Measurements from ENCODE around the gene DPH2.

Gene DPH2

DNA sequence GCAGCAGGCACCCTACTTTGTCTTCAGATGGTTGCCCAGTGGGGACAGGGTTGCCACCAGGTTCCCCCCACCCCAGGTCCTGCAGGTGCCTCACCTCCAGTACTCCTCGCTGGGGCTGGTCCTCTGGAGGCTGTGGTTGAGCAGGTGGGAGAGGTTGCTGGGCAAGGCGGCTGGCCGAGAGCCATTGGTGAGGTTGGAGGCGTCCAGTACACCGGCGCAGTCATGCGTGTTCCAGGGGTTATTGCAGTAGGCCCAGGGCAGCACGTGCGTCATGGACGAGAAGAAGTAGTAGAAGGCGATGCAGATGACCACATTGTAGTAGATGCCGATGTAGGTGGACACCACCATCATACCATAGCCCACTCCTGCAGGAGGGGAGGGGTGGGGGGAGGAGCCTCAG, 38.4 kb downstream of the DPH2 start:
- DNase-seq = no peak

DNA sequence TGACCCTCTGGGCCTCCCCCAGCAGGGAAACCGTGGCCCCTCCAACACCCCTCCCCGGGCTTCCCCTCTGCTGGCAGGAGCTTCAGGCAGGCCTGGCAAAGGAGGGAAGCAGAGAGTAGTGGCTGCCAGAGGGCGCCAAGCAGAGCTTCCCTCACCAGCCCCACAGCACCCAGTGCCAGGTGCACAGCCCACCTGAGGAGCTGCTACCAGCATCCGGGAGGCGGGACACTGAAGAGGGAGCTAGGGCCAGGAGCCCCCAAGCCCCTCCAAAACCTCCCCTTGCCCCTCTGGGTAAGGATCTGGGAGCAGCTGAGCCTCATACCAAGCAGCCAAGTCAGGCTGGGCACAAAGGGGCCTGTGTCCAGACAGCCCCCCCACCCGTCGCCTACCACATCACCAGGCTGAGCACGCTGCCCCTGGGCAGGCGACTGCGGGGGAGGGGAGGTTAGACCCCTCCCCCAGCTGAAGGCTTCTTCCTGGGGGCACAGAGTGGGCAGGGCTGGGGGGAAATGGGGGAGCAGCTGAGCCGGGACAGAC, 41.2 kb downstream of the DPH2 start:
- DNase-seq = no peak

DNA sequence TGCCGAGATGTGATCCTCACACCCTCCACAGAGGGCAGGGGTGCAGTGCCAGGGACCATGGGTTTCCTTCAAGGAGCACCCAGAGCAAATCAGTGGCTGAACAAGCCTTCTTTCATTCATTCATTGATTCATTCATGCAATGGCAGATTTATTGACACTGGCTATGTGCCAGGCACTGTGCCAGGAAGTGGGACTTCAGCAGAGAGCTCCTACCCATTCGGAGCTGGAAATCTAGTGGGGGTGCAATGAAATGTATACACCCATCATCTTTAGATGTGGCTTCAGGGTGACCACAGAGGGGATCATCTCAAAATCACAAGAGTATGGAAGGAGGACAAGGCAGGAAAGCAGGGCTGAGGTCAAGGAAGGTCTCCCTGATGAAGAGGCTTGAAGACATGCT, 42.6 kb downstream of the DPH2 start:
- no peak for DNase-seq

DNA sequence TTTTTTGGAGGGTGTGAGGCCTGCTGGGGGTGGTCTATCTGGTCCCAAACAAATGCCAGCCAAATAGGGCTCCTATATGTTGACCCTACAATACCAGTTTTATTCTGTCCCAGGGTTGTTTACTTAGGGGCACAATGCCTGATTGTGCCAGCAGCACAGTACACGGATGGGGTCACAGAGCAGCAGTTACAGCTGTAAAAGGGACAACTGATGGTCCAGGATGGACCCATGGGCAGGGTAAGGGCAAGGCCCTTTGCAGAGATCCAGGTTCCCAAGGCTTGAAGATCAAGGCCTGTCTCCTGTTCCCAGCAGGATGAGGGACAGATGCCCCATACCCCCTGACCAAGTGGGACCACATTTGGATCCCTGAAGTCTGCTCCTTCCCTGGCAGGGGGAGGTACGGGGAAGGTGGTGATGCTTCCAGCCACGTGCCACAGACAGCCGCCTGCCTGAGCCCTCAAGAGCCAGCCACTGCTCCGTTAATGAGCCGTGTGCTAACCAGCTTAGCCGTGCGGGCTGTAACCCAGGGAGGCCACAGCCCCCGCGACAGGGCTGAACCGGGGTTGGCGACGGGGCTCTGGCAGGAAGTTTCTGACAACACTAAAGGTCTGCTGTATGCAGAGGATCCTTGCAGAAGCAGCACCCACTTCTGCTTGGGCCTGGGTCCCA, 43.3 kb downstream of the DPH2 start:
- DNase-seq = no peak

DNA sequence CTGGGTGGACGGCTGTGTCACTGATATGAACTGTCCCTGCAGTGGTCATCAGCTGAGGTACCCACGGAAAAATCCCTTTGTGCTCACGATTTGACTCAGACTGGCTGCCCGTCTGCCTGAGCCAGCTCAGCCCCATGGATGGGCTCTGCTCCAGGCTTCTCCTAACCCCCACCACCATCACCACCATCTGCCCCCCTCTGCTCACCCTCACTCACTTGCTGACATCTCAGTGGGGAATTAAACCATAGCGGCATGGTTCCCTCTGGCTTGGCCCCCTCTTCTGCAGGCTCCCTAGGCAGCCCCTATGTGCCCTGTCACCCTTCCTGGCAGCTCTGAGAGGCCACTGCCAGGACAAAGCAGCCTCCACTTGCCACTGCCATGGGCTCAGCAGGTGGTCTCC, 44.1 kb downstream of the DPH2 start:
- no peak for DNase-seq

DNA sequence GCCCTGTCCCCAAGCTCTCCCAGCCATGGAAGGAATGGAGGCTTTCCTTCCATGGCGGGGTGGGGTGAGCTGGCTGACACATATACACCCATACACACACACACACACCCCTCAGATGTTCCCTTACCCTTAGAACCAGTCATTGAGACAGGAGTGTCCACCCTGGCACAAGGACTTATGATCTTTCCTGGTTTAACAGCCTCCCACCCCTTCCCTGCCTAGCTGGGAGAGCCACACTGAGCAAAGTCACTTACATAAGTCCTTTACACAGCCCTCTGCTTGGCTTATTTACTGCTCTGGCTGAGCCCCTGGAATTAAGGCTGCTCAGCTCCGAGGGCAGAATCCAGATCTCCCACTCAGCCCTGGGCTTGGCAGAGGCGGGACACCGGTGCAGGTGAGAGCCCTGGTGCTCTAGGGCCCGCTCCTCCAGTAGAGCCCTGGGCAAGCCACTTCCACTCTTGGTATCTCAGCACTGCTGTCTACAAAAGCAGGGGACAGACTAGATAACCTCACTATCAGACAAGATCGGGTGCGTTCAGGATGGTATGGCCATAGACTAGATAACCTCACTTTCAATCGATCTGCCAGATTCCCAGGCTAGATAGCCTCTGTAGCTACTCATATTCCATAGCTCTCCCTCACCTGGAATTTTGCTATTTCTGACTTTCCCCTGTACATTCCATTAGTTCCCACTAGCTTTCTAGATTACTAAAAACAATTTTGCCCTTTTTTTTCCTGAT, 44.7 kb downstream of the DPH2 start:
- DNase-seq = no peak

DNA sequence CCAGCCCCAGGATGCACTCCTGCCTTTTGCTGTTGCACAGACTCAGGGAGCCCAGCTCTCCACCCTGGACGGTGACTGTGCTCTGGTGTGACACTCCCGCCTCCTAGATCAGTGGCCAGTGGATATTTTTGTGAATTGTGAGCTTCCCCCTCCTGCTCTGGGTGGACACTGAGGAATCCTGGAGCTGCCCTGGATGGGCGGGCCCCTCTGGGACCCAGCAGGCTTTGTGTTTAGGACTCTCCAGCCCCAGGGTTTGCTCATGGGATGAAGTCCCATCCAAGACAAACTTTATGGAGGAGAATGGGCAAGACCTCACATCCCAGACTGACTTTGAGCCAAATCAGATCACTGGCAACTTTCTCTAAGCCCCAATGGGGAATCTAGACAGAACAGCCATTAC, 45.4 kb downstream of the DPH2 start:
- no peak for DNase-seq

DNA sequence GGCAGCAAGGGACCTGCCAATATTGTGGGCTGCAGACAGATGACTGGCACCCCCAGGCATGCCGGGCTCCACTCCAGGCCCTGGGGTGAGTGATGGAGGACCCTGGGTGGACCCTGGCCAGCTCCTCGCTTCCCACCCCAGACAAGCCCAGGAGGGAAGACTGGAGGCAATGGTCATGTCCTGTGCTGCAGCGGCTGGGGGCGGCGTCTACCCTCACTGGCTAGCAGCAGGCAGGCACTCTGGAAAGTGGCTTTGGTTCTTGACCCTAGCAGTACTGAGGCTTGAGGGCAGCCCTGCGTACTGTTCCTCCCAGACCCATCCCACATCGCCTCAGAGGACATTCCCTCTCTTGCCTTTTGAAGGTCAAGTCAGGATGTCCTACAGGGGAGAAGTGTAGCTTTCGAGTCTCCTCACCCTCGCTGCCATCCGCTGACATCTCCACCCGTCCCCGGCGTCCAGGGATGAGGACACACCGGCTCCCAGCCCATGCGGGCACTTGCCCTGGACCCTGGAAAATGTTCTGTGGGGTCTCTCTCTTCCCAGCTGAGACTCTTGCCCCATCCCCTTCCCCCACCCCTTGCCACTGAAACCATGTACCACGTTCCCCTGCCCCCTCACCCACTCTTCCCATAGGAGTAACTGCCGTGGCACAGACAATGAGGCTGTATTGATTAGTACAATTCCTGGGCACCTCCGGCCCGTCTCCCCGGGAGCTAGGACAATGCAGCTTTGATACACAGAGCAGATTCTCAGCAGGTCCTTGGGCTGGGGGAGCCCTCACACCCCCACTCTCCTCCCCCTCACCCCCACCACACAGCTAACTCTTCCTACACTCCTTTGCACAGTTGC, 46.5 kb downstream of the DPH2 start:
- DNase-seq = no peak

DNA sequence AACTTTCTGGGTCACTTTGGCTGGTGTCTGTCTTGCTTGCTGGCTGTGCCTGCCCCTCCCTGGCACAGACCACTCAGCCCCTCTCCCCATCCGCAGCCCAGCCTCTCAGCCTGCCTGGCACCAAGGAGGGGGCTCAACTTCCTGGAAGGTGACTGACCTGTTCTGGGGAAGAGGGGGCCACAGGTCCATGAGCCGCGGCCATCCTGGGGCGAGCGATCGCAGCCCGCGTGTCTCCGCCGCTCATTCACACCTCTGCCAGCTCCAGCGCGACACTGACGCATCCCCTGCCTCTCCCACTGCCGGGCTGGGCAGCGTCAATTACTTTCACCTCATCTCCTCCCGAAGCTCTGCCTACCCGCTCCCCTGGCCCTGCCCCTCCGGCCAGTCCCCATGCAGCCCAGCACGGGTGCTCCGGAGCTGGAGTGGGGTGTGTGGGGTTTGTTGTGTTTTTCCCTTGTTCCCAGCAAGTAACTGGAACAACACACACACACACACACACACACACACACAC, 47.1 kb downstream of the DPH2 start:
- DNase-seq = no peak

DNA sequence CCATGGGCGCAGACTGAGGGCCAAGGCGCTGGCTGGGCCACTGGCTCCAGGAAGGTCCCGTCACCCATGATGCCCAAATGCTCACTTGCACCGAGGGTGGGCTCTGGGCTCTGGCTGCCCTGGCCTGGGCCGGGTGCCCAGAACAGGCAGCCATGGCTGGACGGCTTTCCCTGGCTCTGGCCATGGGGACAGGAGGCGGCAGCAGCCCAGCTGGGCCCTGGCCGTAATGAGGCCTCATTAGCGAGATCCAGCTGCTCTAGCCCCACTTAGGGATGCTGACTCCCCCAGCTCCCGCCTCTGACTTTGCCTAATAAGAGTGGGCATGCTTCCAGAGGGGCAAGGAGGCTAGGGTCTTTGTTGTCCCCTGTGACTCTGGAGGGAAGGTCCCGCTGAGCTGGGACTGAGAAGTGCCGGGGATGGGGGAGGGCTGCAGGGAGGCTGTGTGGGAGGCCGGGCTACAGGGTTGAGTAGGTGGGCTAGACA, 49.7 kb downstream of the DPH2 start:
- no peak for DNase-seq

DNA sequence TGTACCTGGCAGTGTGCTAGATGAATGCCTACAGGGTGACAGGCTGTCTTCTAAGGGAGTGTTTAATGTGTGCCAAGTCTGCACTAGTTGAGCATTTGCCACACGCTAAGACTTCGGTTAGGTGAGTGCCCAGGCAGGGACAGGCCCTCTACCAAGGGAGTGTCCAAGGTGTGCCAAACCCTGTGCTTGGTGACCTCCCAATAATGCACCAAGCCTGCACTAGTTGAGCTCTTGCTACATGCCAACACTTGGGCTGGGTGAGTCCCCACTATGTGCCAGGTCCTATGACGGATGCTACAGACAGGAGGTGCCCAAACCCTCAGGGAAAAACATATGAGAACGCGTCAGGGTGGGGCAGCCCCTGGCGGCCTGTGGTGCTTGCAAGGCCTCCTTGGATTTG, 50.7 kb downstream of the DPH2 start:
- no peak for DNase-seq

DNA sequence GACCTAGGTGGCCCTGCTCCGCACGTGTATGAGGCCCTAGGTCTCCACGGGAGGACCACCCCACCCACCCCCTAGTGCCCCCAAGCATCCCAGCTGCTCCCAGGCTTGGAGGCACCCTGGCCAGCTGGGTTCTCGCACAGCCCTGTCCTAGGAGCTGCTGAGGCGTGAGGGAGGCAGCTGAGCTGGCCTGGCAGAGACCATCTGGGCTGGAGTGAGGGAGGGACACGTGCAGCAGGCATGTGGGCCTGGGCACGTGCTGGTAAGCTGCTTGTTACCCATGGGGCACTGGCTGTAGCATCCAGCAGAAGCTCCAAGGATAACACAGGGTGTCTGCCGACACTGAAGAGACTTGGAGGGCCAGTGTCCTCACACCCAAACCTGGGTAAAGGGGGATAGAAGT, 51.3 kb downstream of the DPH2 start:
- DNase-seq = no peak

DNA sequence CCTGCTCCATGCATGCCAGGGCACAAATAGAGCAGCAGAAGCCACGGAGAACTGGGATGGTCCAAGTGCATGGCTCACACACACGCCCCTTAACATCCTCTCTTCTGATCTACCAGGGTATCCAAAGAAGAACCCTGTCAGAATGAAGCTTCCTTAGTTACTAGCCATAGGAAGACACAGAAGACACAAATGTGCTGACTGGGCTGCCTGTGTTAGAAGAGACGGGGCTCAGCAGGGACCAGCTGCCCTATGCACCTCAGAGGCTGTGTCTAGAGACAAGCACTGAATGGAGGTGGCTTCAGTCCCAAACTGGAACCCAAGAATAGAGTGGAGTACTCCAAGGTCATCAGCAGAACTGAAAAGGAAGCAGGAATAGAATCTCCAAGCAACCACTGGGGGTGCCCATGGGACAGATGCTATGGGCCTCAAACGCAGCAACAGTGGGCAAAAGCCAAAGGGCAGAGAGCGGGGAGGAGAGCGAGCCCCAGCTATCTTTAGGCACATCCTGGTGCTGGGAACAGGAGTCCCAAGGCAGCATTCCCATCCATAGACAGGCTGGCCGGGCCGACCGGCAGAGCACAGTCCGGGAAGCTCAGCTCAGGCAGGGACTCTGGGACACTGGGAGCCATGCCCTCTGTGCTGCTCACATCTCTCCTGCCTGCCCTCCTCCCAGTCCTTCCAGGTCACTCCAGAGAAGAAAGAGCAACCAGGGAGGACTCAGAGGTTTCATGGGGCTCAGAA, 51.9 kb downstream of the DPH2 start:
- DNase-seq = no peak
